Measurements from ENCODE around the gene ZNF304.
"Not testable (repeated sequence)": the region's sequence is repeated elsewhere in the genome, so short reads cannot be mapped to it uniquely, and the experiment has no call there.

GRCh38 chr19:57374647-57375046 lies 23.6 kb downstream of the ZNF304 start:
- TF ChIP-seq EZH2 (IDR thresholded peaks at IDR 0.05; ENCODE audit: borderline replicate concordance, low read depth, low read length, poor library complexity, severe bottlenecking); CTCF (conservative IDR thresholded peaks at IDR 0.05; ENCODE audit: low read depth, low read length): not testable (repeated sequence)

All from A673 (cell line).